Lower leg skin (tissue), 4 donors: Measurements from ENCODE around the gene NKAP. TPM values are rescaled to one million over a fixed set of nuclear protein-coding genes. Genes with fewer than 3 reads are reported as not detected.
"Not testable (repeated sequence)": the region's sequence is repeated elsewhere in the genome, so short reads cannot be mapped to it uniquely, and the experiment has no call there.

Experiments
- DNase-seq, 2 donors: peaks; one replicate each; pipeline ENCODE4 v3.0.0-alpha.2; 2019; ENCODE audit warnings: low spot score in 2 of 2
- H3K4me3 ChIP-seq: fragments of 200-600 bp; sonication (generic); 2 replicates; pipeline ENCODE4 v1.5.1; 2017; ENCODE audit warnings: mild to moderate bottlenecking, low read depth; ENCODE audit not compliant: poor library complexity, severe bottlenecking
- POLR2A ChIP-seq, 2 donors: fragments of 450-650 bp; IDR thresholded peaks; one replicate each; pipeline ENCODE4 v1.6.1; 2016 to 2017; ENCODE audit warnings: antibody characterized with exemption in 2 of 2, mild to moderate bottlenecking in 1 of 2, moderate library complexity in 1 of 2
- WGBS, 2 donors: methylation state at CpG; one replicate each; pipeline ENCODE4 v1.1.5; 2018; 5-methylcytosine and 5-hydroxymethylcytosine counted together
- intact Hi-C: fragments of 100-400 bp; cut with DNase I; formaldehyde crosslinking; loops from one replicate; pipeline ENCODE4 v1.15.0; 2023; ENCODE audit warnings: low total_unique reads
- total RNA-seq, 4 donors: library from RNA; depleted of rRNA; stranded (reverse); fragments of >200 nt; gene quantifications; one replicate each; pipeline ENCODE4 v1.1.0, GENCODE V29; 2016
- TF ChIP-seq, protein P1 (sequence below), 3 donors: fragments of 450-650 bp; IDR thresholded peaks; one replicate each; pipeline ENCODE4 v1.5.1; 2016; ENCODE audit warnings: antibody characterized with exemption in 3 of 3, mild to moderate bottlenecking in 3 of 3, moderate library complexity in 2 of 3

Gene NKAP
- total RNA-seq, 4 donors from 2014 or later: 4.8 to 7.3 (median 6.4) TPM

DNA sequence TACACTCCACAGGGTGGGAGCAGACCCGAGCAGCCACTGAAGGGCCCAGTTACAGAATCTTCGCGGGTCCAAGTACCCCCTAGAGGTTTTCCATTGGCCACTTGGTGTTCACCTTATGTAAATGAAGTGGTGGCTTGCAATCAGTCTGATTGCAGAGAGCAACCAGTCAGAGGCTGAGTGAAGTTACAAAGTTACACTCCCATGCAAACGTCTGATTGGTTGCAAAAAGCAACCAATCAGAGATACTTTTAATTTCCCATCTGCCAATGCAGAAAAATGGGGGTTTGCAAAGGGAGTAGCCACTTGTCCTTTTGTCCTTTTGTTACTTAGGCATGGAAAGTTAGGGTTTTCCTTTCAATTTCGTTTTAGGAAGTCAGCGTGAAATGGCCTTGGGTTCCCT is 27.0 kb upstream of the NKAP start:
- TF ChIP-seq POLR2A (IDR thresholded peaks at IDR 0.05): no peak
- TF ChIP-seq, protein P1, sequence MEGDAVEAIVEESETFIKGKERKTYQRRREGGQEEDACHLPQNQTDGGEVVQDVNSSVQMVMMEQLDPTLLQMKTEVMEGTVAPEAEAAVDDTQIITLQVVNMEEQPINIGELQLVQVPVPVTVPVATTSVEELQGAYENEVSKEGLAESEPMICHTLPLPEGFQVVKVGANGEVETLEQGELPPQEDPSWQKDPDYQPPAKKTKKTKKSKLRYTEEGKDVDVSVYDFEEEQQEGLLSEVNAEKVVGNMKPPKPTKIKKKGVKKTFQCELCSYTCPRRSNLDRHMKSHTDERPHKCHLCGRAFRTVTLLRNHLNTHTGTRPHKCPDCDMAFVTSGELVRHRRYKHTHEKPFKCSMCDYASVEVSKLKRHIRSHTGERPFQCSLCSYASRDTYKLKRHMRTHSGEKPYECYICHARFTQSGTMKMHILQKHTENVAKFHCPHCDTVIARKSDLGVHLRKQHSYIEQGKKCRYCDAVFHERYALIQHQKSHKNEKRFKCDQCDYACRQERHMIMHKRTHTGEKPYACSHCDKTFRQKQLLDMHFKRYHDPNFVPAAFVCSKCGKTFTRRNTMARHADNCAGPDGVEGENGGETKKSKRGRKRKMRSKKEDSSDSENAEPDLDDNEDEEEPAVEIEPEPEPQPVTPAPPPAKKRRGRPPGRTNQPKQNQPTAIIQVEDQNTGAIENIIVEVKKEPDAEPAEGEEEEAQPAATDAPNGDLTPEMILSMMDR (IDR thresholded peaks at IDR 0.05): no peak
- no peak overlapping the region for H3K4me3 ChIP-seq
- DNase-seq: no peak
- intact Hi-C loops: no loop called here
- WGBS, 2 donors: 70 to 87% methylated on average over 6 of the region's 6 CpGs

DNA sequence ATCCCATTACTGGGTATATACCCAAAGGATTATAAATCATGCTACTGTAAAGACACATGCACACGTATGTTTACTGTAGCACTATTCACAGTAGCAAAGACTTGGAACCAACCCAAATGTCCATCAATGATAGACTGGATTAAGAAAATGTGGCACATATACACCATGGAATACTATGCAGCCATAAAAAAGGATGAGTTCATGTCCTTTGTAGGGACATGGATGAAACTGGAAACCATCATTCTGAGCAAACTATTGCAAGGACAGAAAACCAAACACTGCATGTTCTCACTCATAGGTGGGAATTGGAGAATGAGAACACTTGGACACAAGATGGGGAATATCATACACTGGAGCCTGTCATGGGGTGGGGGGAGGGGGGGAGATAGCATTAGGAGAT is 23.3 kb upstream of the NKAP start:
- H3K4me3 ChIP-seq, DNase-seq, intact Hi-C loops: not testable (repeated sequence)
- WGBS, 2 donors: 80 to 90% methylated on average over 1 of the region's 1 CpG

DNA sequence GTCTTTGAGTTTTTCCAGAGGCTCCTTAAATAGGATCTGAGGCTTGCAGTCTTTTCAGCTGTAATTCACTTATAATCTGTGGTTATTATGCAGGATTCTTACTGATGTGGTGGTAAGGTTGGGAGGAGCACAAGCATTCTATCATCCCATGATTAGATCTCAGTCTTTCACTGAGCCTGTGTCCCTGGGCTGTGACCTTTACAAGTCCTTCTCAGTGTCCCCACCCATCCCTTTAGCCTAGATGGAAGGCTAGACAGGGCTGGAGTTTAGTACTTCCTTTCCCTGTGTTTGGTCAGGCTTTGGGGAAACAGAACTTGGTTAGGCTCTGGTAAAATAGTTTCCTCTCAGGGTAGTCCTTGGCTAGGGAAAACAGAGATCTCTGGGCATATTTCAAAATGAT is 17.1 kb upstream of the NKAP start:
- H3K4me3 ChIP-seq: no peak overlapping the region
- intact Hi-C loops: no loop called here
- no peak for DNase-seq
- no peak for TF ChIP-seq POLR2A (IDR thresholded peaks at IDR 0.05)
- TF ChIP-seq, protein P1 (IDR thresholded peaks at IDR 0.05): no peak

DNA sequence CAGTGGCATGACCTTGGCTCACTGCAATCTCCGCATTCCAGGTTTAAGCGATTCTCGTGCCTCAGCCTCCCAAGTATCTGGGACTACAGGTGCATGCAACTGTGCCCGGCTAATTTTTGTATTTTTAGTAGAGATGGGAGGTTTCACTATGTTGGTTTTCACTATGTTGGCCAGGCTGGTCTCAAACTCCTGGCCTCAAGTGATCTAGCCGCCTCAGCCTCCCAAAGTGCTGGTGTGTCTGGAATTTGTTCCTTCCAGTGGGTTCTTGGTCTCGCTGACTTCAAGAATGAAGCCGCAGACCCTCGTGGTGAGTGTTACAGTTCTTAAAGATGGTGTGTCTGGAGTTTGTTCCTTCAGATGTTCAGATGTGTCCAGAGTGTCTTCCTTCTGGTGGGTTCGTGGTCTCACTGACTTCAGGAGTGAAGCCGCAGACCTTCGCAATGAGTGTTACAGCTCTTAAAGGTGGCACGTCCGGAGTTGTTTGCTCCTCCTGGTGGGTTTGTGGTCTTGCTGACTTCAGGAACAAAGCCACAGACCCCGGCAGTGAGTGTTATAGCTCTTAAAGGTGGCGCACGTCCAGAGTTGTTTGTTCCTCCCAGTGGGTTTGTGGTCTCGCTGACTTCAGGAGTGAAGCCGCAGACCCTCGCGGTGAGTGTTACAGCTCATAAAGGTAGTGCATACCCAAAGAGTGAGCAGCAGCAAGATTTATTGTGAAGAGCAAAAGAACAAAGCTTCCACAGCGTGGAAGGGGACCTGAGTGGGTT is 12.4 kb upstream of the NKAP start:
- intact Hi-C loops, DNase-seq, H3K4me3 ChIP-seq: not testable (repeated sequence)
- 85 to 90% methylated on average over 20 to 21 of the region's 21 CpGs for WGBS, 2 donors

DNA sequence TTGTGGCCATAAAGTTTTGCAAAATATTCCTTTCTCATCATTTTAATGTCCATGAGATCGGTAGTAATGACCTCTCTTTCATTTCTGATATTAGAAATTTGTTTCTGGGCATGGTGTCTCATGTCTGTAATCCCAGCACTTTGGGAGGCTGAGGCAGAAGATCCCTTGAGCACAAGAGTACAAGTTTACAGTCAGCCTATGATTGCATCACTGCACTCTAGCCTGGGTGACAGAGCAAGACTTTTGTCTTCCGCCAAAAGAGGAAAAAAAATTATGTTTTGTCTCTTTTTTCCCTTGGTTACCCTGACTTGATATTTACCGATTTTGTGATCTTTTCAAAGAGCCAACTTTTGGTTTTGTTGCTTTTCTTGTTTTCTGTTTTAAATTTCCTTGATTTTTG is 10.8 kb upstream of the NKAP start:
- TF ChIP-seq, protein P1 (IDR thresholded peaks at IDR 0.05): no peak
- TF ChIP-seq POLR2A (IDR thresholded peaks at IDR 0.05): no peak
- no peak overlapping the region for H3K4me3 ChIP-seq
- 61 to 78% methylated on average over 3 of the region's 3 CpGs for WGBS, 2 donors
- no peak for DNase-seq
- intact Hi-C loops: no loop called here

DNA sequence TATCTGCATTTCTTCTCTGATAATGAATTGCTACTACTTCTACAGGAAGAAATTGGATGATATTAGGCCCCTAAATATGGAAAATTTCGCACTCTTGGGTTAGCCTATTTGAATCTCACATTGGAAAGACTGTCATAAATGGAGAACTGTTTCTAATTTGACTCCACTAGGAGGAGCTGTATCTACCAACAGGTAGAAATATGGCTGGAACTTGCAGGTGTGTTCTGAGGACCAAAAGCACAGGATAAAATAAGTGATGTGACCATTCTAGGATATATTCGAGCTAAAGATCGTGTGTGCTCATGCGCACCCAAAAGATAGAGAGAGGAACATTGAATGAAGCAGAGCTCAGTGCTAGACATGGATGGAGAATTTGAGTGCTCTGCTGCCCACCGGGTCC is 4.8 kb upstream of the NKAP start:
- 79 to 80% methylated on average over 5 of the region's 5 CpGs for WGBS, 2 donors
- no peak for TF ChIP-seq POLR2A (IDR thresholded peaks at IDR 0.05)
- TF ChIP-seq, protein P1 (IDR thresholded peaks at IDR 0.05): no peak
- no peak for DNase-seq
- no peak overlapping the region for H3K4me3 ChIP-seq
- intact Hi-C loops: no loop called here

DNA sequence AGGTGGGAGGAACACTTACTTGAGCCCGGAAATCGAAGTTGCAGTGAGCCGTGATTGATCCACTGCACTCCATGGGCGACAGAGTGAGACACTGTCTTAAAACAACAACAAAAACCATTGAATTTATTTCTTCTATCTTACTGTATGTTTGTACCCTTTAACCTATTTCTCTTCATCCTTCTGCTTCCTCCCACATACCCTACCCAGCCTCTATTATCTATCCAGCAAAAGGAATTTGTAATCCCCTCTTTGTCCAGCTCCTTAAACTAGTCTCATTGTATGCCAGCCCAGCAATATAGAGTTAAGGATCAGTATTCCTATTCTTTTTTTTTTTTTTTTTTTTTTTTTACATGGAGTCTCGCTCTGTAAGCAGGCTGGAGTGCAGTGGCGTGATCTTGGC is 1.9 kb upstream of the NKAP start:
- WGBS, 2 donors: 61 to 74% methylated on average over 6 of the region's 6 CpGs
- DNase-seq: no peak
- intact Hi-C loops: no loop called here
- H3K4me3 ChIP-seq: no peak overlapping the region
- TF ChIP-seq, protein P1 (IDR thresholded peaks at IDR 0.05): no peak
- no peak for TF ChIP-seq POLR2A (IDR thresholded peaks at IDR 0.05)
